ENCODE results near the gene AXDND1. TPM values are rescaled to one million over a fixed set of nuclear protein-coding genes. Genes with fewer than 3 reads are reported as not detected.
"Not testable (repeated sequence)": the region's sequence is repeated elsewhere in the genome, so short reads cannot be mapped to it uniquely, and the experiment has no call there.

AXDND1 gene
- total RNA-seq, 1 experiment from 2014 or later: 1.8 TPM

- POLR2A ChIA-PET (ENCODE audit: unreplicated experiment): no interaction called here
Measured at GRCh38 chr1:179352236-179352635, 13.5 kb upstream of the AXDND1 start.

GRCh38 chr1:179353546-179353945 lies 12.2 kb upstream of the AXDND1 start:
- intact Hi-C loops (cut with micrococcal nuclease; ENCODE audit: unreplicated experiment): loop anchor here (5.0 kb wide), 1 partner anchor 51 kb away; no protein-coding TSS in a partner anchor
- DNase-seq: no peak
- no TSS peak for BruUV-seq (replicated peaks)
- Histone ChIP-seq H3K27me3 (ENCODE audit: insufficient read depth, low read depth) (no peaks in the 10 kb centered on the region), H3K9me3 (ENCODE audit: insufficient read depth, low read depth) (no peaks in the 10 kb centered on the region), H3K27ac (no peak overlapping the region), H3K4me1 (replicated peaks; ENCODE audit: insufficient read depth) (no peaks in the 10 kb centered on the region), H3K4me3 (no peak overlapping the region), H3K4me2 (no peak overlapping the region), H4K20me1 (ENCODE audit: insufficient read depth) (0 out of 2 replicates have a peak, but pooled peaks cover 4% of the 10 kb centered on the region), H3K36me3 (ENCODE audit: low read depth) (peaks cover 9% of the 10 kb centered on the region), H2AFZ (no peak overlapping the region), H3K9me2 (ENCODE audit: insufficient read depth) (no peaks in the 10 kb centered on the region), H3K79me2 (ENCODE audit: low read depth) (no peaks in the 10 kb centered on the region), H3F3A (ENCODE audit: insufficient read depth, low read depth) (peaks cover 9% of the 10 kb centered on the region)
- CTCF ChIA-PET: interaction anchor here (0.5 kb wide), 1 partner anchor 1348 kb away, joined by 3 read pairs; no protein-coding TSS in a partner anchor
- TF ChIP-seq CTCF (conservative IDR thresholded peaks at IDR 0.05) (no peak), EZH2 (IDR thresholded peaks at IDR 0.05; ENCODE audit: low read depth) (no peak)
- POLR2A ChIA-PET (ENCODE audit: unreplicated experiment): no interaction called here

More at GRCh38 chr1:179352236-179352635, 13.5 kb upstream of the AXDND1 start:
- TF ChIP-seq CTCF (conservative IDR thresholded peaks at IDR 0.05) (no peak), EZH2 (IDR thresholded peaks at IDR 0.05; ENCODE audit: low read depth) (no peak)
- no peak overlapping the region for H2AFZ ChIP-seq
- no peaks in the 10 kb centered on the region for H3K27me3 ChIP-seq (ENCODE audit: insufficient read depth, low read depth)
- no peaks in the 10 kb centered on the region for H3K4me1 ChIP-seq (replicated peaks; ENCODE audit: insufficient read depth)
- H4K20me1 ChIP-seq (ENCODE audit: insufficient read depth): 0 out of 2 replicates have a peak, but pooled peaks cover 4% of the 10 kb centered on the region
- no peaks in the 10 kb centered on the region for H3K9me2 ChIP-seq (ENCODE audit: insufficient read depth)
- no peaks in the 10 kb centered on the region for H3K79me2 ChIP-seq (ENCODE audit: low read depth)
- H3F3A ChIP-seq (ENCODE audit: insufficient read depth, low read depth): peaks cover 9% of the 10 kb centered on the region
- intact Hi-C loops (cut with micrococcal nuclease; ENCODE audit: unreplicated experiment): loop anchor here (5.0 kb wide), 1 partner anchor 50 kb away; no protein-coding TSS in a partner anchor
- no TSS peak for BruUV-seq (replicated peaks)
- peaks cover 9% of the 10 kb centered on the region for H3K36me3 ChIP-seq (ENCODE audit: low read depth)
- H3K4me2 ChIP-seq: no peak overlapping the region
- no peak for DNase-seq
- H3K9me3 ChIP-seq (ENCODE audit: insufficient read depth, low read depth): no peaks in the 10 kb centered on the region
- no peak overlapping the region for H3K27ac ChIP-seq
- CTCF ChIA-PET: no interaction called here
- H3K4me3 ChIP-seq: no peak overlapping the region

- H3F3A ChIP-seq (ENCODE audit: insufficient read depth, low read depth); H3K36me3 ChIP-seq (ENCODE audit: low read depth); BruUV-seq (replicated peaks); H3K27ac ChIP-seq; CTCF ChIA-PET; H3K9me3 ChIP-seq (ENCODE audit: insufficient read depth, low read depth); H3K4me3 ChIP-seq; H4K20me1 ChIP-seq (ENCODE audit: insufficient read depth); H2AFZ ChIP-seq; H3K79me2 ChIP-seq (ENCODE audit: low read depth); DNase-seq; H3K4me1 ChIP-seq (replicated peaks; ENCODE audit: insufficient read depth); H3K27me3 ChIP-seq (ENCODE audit: insufficient read depth, low read depth); H3K9me2 ChIP-seq (ENCODE audit: insufficient read depth); H3K4me2 ChIP-seq; POLR2A ChIA-PET (ENCODE audit: unreplicated experiment): not testable (repeated sequence)
- intact Hi-C loops (cut with micrococcal nuclease; ENCODE audit: unreplicated experiment): loop anchor here (10.0 kb wide), 1 partner anchor 453 kb away; no protein-coding TSS in a partner anchor
Measured at GRCh38 chr1:179361631-179362030, 4.1 kb upstream of the AXDND1 start.

Data from PC-9 (cell line).